ENCODE results near the gene PTPN11. TPM values are rescaled to one million over a fixed set of nuclear protein-coding genes. Genes with fewer than 3 reads are reported as not detected.

The PTPN11 gene
- total and polyA plus RNA-seq, 2 of the 8 experiments (the other 6 are each of a cell fraction or from before 2014, with no cell fraction given) = 28.3 to 133 TPM

- Histone ChIP-seq H3K9ac (replicated peaks in 1 of 4; ENCODE audit: extremely low read depth in 1 of 4, low read depth in 3 of 4, low read length in 3 of 4) (no peak overlapping the region), H3K4me3 (ENCODE audit: extremely low read depth in 1 of 4, insufficient read depth in 2 of 4, low read depth in 3 of 4, low read length in 4 of 4) (no peak overlapping the region), H2BK120ac (replicated peaks; ENCODE audit: low read depth, low read length) (no peak overlapping the region), H3K14ac (ENCODE audit: insufficient read length) (no peak overlapping the region), H2AK5ac (ENCODE audit: low read depth, low read length) (no peak overlapping the region), H2BK20ac (ENCODE audit: low read length) (no peak overlapping the region), H3K79me1 (ENCODE audit: low read depth, low read length) (0 out of 2 replicates have a peak, but pooled peaks cover 2% of the 10 kb centered on the region), H3K18ac (ENCODE audit: extremely low read depth, low read length) (no peak overlapping the region), H3K56ac (replicated peaks; ENCODE audit: insufficient read length, low read depth, low read length) (no peak overlapping the region), H2BK5ac (ENCODE audit: low read depth, low read length) (no peak overlapping the region), H3K9me3 (ENCODE audit: insufficient read depth in 2 of 2, low read depth in 1 of 2, low read length in 1 of 2) (no peaks in the 10 kb centered on the region), H3K79me2 (ENCODE audit: control insufficient read depth in 1 of 2, insufficient read depth in 2 of 2, low read length in 2 of 2) (no peaks in the 10 kb centered on the region; a peak in 1 of 4 replicates), H4K91ac (replicated peaks; ENCODE audit: insufficient read length, low read length) (no peak overlapping the region), H3K4ac (replicated peaks; ENCODE audit: insufficient read length, low read depth, low read length) (no peak overlapping the region), H3K36me3 (ENCODE audit: control insufficient read depth in 2 of 4, insufficient read depth in 4 of 4, low read length in 3 of 4) (no peaks in the 10 kb centered on the region; a peak in 2 of 8 replicates), H3K23me2 (ENCODE audit: low read depth, low read length) (no peaks in the 10 kb centered on the region), H3K4me2 (ENCODE audit: insufficient read depth in 1 of 2, low read depth in 2 of 2, low read length in 2 of 2) (no peak overlapping the region), H2BK15ac (ENCODE audit: low read length) (no peak overlapping the region), H3K27ac (ENCODE audit: low read depth, low read length) (no peak overlapping the region), H4K20me1 (replicated peaks in 1 of 2; ENCODE audit: control insufficient read depth in 1 of 2, insufficient read depth in 2 of 2, low read length in 2 of 2) (peaks cover 2 to 5% of the 10 kb centered on the region in 2 experiments), H3K27me3 (replicated peaks in 1 of 4; ENCODE audit: control insufficient read depth in 3 of 4, extremely low read depth in 1 of 4, insufficient read depth in 3 of 4, low read length in 3 of 4) (no peaks in the 10 kb centered on the region), H4K8ac (ENCODE audit: extremely low read depth, insufficient read depth, low read length) (no peak overlapping the region), H3K4me1 (replicated peaks in 1 of 4; ENCODE audit: control insufficient read depth in 3 of 4, insufficient read depth in 4 of 4, low read length in 3 of 4) (peaks cover 0 to 4% (median 0%) of the 10 kb centered on the region in 4 experiments; a peak in 1 of 7 replicates), H4K5ac (ENCODE audit: insufficient read length, low read depth, low read length) (no peak overlapping the region), H2BK12ac (ENCODE audit: low read depth, low read length) (no peak overlapping the region), H2AFZ (ENCODE audit: low read length) (no peak overlapping the region), H3K23ac (ENCODE audit: insufficient read length) (no peak overlapping the region)
- ChIA-PET CTCF (ENCODE audit: partially characterized antibody) (no interaction called here), POLR2A (ENCODE audit: partially characterized antibody) (no interaction called here)
- FAIRE-seq (no peak), DNase-seq (ENCODE audit: low read depth in 1 of 2, low spot score in 2 of 2) (no peak)
- 96% methylated on average over 3 of the region's 3 CpGs; no CpG with 5 or more reads in 1 of the 2 experiments for WGBS, 2 experiments (ENCODE audit: extremely low coverage in 1 of 2, insufficient coverage in 1 of 2, insufficient read length in 1 of 2, insufficient replicate concordance in 2 of 2, low coverage in 1 of 2, low lambda C conversion rate in 2 of 2, missing lambda C conversion rate in 1 of 2)
- TF ChIP-seq SIX5 (IDR thresholded peaks at IDR 0.05; ENCODE audit: low read depth, low read length) (no peak), E2F6 (IDR thresholded peaks at IDR 0.05) (no peak), RNF2 (IDR thresholded peaks at IDR 0.05; ENCODE audit: borderline replicate concordance, low read depth, low read length, missing control alignments, poor library complexity, severe bottlenecking) (no peak), TBP (IDR thresholded peaks at IDR 0.05; ENCODE audit: low read depth, low read length) (no peak), BRCA1 (IDR thresholded peaks at IDR 0.05; ENCODE audit: low read depth, low read length) (no peak), CBX8 (IDR thresholded peaks at IDR 0.05; ENCODE audit: borderline replicate concordance, low read depth, low read length) (no peak), SP4 (IDR thresholded peaks at IDR 0.05; ENCODE audit: low read length) (no peak), POLR2A (IDR thresholded peaks at IDR 0.05; ENCODE audit: control extremely low read depth in 1 of 2, low read depth in 2 of 2, low read length in 2 of 2) (no peak), SUZ12 (IDR thresholded peaks at IDR 0.05; ENCODE audit: low read length) (no peak), CTBP2 (IDR thresholded peaks at IDR 0.05; ENCODE audit: borderline replicate concordance, insufficient read depth, insufficient read length, low read length) (no peak)
- TF ChIP-seq, protein P1, sequence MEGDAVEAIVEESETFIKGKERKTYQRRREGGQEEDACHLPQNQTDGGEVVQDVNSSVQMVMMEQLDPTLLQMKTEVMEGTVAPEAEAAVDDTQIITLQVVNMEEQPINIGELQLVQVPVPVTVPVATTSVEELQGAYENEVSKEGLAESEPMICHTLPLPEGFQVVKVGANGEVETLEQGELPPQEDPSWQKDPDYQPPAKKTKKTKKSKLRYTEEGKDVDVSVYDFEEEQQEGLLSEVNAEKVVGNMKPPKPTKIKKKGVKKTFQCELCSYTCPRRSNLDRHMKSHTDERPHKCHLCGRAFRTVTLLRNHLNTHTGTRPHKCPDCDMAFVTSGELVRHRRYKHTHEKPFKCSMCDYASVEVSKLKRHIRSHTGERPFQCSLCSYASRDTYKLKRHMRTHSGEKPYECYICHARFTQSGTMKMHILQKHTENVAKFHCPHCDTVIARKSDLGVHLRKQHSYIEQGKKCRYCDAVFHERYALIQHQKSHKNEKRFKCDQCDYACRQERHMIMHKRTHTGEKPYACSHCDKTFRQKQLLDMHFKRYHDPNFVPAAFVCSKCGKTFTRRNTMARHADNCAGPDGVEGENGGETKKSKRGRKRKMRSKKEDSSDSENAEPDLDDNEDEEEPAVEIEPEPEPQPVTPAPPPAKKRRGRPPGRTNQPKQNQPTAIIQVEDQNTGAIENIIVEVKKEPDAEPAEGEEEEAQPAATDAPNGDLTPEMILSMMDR (IDR thresholded peaks at IDR 0.05; ENCODE audit: control extremely low read depth in 1 of 3, insufficient read depth in 1 of 3, low read depth in 1 of 3, low read length in 3 of 3) = no peak
Observed at GRCh38 chr12:112466835-112467234, 48.1 kb downstream of the PTPN11 start.
